GM10847 (cell line): ENCODE data around the gene GLRX5.

Source experiments
- POLR2A ChIP-seq: IDR thresholded peaks from 2 replicates; pipeline ENCODE4 v1.6.1; 2011; ENCODE audit not compliant: insufficient read length; ENCODE audit errors: extremely low read depth

Gene GLRX5

GRCh38 chr14:95523815-95524448, 10.9 kb upstream of the GLRX5 start:
- no peak for TF ChIP-seq POLR2A

DNA sequence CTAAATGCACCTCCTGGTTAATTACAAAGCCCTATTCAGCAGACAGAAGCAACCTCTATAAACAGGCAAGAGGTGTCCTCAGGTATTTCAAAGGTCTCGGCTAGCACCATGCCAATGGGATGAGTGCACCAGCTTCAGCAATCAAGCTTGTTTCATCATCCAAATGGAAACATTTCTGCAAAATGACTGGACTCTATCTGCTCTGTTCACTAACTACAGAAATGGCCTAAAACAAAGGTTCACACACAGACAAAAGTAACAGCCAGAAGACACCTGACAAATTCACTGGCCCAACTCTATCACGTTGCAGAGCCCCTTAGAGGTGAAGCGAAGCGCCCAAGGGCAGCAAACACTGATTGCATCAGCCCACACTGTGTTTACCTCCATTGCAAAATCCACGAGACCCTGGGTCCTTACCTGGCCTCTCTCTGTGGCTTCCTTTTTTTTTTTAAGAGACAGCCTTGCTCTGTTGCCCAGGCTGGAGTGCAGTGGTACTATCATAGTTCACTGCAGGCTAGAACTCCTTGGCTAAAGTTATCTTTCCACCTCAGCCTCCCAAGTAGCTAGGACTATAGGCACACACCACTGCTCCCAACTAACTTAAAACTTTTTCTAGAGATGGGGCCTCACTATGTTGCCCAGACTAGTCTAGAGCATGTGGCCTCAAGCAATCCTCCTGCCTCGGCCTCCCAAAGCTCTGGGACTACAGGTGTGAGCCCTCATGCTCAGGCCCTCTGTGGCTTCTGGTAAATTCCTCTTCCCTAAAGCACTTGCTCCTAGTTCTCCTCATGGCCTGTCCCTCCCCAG, 9.9 kb upstream of the GLRX5 start:
- no peak for TF ChIP-seq POLR2A

- no peak for TF ChIP-seq POLR2A
Observed at GRCh38 chr14:95525999-95526398, 8.9 kb upstream of the GLRX5 start.

- no peak for TF ChIP-seq POLR2A
Observed at GRCh38 chr14:95526483-95527386, 8.1 kb upstream of the GLRX5 start.

DNA sequence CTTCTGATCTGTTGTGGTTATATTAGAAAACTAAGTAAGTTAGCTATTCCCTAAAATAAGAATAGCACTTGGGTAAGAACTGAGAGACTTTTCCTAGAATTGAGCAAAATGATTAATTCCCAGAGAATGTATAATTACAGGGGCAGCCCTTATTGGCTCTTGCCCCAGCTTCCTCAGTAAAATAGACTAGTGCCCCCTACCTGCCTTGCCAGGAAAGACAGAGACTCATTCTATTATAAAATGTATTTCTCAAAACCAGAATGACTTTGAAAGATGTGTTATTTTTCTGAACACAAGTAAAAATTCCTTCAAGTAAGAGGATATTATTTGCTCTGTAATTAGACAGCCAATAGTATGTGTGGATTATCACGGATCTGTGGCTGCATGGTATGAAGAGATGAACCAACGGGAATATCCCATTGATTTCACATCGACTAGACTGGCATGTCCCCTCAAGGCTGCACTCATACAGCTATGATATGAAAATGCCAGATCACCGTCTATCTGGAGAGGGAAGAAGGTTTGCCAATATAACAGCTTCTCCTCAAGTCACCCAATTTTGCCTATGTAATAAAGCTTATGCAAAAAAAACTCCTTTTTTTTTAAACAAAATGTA, 7.4 kb upstream of the GLRX5 start:
- no peak for TF ChIP-seq POLR2A

DNA sequence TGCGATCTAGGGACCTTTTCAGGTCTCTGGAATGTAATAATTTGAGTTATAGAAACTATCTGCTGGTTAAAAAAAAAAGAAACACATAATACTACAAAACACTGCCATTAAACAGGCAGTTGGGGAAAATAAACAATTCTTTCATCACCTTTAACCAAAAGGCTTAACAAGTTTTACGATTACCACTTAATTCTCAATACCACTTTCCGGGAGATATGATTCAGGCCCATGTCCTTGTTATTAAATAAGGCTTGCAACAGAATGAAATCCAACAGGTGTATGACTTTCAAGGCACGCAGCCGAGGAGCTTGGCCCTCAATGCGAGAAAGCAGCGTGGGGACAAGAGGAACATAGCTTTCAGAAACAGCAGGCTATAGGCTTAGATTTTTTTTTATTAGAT, 5.6 kb upstream of the GLRX5 start:
- no peak for TF ChIP-seq POLR2A

- no peak for TF ChIP-seq POLR2A
Observed at GRCh38 chr14:95530473-95531276, 4.2 kb upstream of the GLRX5 start.

GRCh38 chr14:95531473-95531872, 3.4 kb upstream of the GLRX5 start:
- no peak for TF ChIP-seq POLR2A

DNA sequence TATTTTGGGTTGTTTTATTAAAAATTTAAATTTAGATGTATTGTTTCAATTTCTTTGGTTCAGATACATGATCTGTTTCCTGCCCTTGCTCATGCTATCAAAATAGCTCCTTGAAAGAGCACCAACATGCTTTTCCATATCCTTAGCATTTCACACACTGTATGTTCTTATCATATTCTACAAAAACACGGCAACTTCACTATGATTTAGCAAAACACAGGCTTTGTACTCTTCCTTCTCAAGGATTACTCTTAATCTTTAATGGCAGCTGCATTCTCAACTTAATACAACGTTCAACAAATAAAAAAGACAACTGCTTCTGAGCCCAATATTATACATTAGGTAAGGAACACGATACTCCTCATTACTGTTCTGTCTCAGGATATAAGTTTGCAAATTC, 2.9 kb upstream of the GLRX5 start:
- TF ChIP-seq POLR2A: no peak

DNA sequence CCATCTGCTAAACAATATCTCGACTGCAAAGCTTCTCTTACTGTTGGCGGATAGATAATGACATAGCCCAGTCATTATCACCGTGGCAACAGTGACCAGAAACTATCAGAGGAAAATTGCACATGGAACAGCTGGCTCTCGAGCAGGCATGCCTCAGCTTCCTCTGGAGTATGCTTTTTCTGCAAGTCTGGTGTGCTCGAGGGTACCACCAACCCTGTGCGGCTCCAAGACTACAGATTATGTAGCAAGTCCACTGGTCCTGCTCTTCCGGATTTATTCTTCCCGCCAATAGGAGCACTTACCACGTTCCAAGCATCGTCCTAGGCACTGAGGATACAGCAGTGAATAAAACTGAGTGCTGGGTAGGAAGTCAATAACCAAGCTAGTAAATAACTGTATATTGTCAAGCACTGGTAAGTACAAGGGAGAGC, 1.4 kb upstream of the GLRX5 start:
- TF ChIP-seq POLR2A: no peak

- TF ChIP-seq POLR2A: no peak
Observed at GRCh38 chr14:95533822-95534221, 1.0 kb upstream of the GLRX5 start.

DNA sequence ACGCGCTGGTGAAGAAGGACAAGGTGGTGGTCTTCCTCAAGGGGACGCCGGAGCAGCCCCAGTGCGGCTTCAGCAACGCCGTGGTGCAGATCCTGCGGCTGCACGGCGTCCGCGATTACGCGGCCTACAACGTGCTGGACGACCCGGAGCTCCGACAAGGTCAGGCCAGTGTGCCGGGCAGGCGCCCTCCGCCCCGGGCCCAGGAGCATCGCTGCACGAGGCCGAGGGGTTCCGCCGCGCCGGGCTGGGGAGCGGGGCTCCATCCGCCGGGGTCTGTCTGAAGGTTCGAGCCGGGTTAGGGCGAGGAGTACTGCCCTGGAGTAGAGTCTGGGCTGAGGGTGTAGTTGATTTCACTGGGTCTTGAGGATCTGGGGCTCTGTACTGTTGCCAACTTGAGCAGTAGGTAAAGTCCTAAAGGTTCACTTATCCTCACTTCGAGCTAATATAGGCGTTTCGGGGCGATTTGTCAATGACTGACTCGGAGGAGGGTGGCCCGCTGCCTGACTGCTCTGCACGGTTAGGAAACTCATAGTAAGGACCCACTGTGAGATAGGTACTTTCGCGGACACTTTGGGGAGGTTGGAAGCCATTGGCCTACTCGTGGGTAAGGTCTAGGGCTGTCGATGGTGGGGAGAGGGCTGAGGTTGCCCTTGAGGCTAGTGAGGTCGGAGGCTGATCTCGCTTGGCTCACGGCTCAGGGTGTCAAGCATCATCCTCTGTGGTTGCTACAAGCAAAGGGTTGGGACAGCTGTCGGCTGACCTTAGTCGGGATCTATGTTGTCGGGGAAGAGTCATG, 574 bp downstream of the GLRX5 start:
- no peak for TF ChIP-seq POLR2A

GRCh38 chr14:95536036-95536593, 1.3 kb downstream of the GLRX5 start:
- TF ChIP-seq POLR2A: no peak
